Stimulated activated CD4-positive, alpha-beta T cell treated with anti-CD3 and anti-CD28 coated beads, Interleukin-15, amount 100 ng/mL, for 1 hour (primary cell): ENCODE measurements around the gene TARDBP.
"Not testable (repeated sequence)": the region's sequence is repeated elsewhere in the genome, so short reads cannot be mapped to it uniquely, and the experiment has no call there.

Source experiments
- DNase-seq, 2 donors: peaks; one replicate each; pipeline ENCODE4 v3.0.0-alpha.2; 2020; ENCODE audit warnings: low read depth in 1 of 2, low spot score in 1 of 2

The TARDBP gene

GRCh38 chr1:11012260-11013159 lies at the start of gene TARDBP:
TSS of gene TARDBP (plus strand) at chr1:11012654. CDS start at chr1:11013728, 1,074 bp downstream.
- DNase-seq = peak; percentile 84 to 87

- no peak for DNase-seq
Observed at GRCh38 chr1:10965546-10966226, 46.8 kb upstream of the TARDBP start.

- no peak for DNase-seq
Observed at GRCh38 chr1:10967090-10967489, 45.4 kb upstream of the TARDBP start.

GRCh38 chr1:10968411-10968826 lies 44.0 kb upstream of the TARDBP start:
- no peak for DNase-seq

- DNase-seq = no peak
Observed at GRCh38 chr1:10969267-10969970, 43.0 kb upstream of the TARDBP start.

- no peak for DNase-seq
Observed at GRCh38 chr1:10969971-10970332, 42.5 kb upstream of the TARDBP start.

GRCh38 chr1:10973552-10973951 lies 38.9 kb upstream of the TARDBP start:
- no peak for DNase-seq

- no peak for DNase-seq
Observed at GRCh38 chr1:10973956-10974881, 38.2 kb upstream of the TARDBP start.

- DNase-seq = no peak
Observed at GRCh38 chr1:10975567-10976326, 36.7 kb upstream of the TARDBP start.

- no peak for DNase-seq
Observed at GRCh38 chr1:10978719-10979118, 33.7 kb upstream of the TARDBP start.

GRCh38 chr1:10979483-10979920 lies 33.0 kb upstream of the TARDBP start:
- no peak for DNase-seq

GRCh38 chr1:10980094-10980577 lies 32.3 kb upstream of the TARDBP start:
- DNase-seq = no peak

- no peak for DNase-seq
Observed at GRCh38 chr1:10980841-10981727, 31.4 kb upstream of the TARDBP start.

- no peak for DNase-seq
Observed at GRCh38 chr1:10986525-10986890, 25.9 kb upstream of the TARDBP start.

GRCh38 chr1:10987840-10988417 lies 24.5 kb upstream of the TARDBP start:
- no peak for DNase-seq

- DNase-seq = no peak
Observed at GRCh38 chr1:10989095-10989494, 23.4 kb upstream of the TARDBP start.

GRCh38 chr1:10989920-10990516 lies 22.4 kb upstream of the TARDBP start:
- not testable (repeated sequence) for DNase-seq

GRCh38 chr1:10990828-10991227 lies 21.6 kb upstream of the TARDBP start:
- no peak for DNase-seq
